Spinal cord (tissue), 10 donors: ENCODE results near the gene LMNB1. TPM values are rescaled to one million over a fixed set of nuclear protein-coding genes. Genes with fewer than 3 reads are reported as not detected.
A peak's percentile ranks its signal among the peaks of the same experiment; 100 is the strongest.
"Not testable (repeated sequence)": the region's sequence is repeated elsewhere in the genome, so short reads cannot be mapped to it uniquely, and the experiment has no call there.

Experiments used
- DNase-seq, 6 donors: peaks; one replicate each; pipeline versions ENCODE4 v3.0.0 to v3.0.0-alpha.2; 2013 to 2015; ENCODE audit warnings: low spot score in 6 of 6, low read depth in 4 of 6
- H3K27ac ChIP-seq: one replicate; pipeline ENCODE4 v1.5.1; 2013; ENCODE audit warnings: low read depth, low read length, control low read depth
- H3K27me3 ChIP-seq: one replicate; pipeline ENCODE4 v1.6.1; 2013; ENCODE audit warnings: low read length; ENCODE audit not compliant: control insufficient read depth, insufficient read depth
- H3K36me3 ChIP-seq: one replicate; pipeline ENCODE4 v1.6.1; 2013; ENCODE audit warnings: low read length; ENCODE audit not compliant: control insufficient read depth, insufficient read depth
- H3K4me1 ChIP-seq: one replicate; pipeline ENCODE4 v1.6.1; 2013; ENCODE audit warnings: low read length; ENCODE audit not compliant: control insufficient read depth, insufficient read depth
- H3K4me3 ChIP-seq: one replicate; pipeline ENCODE4 v1.5.1; 2013; ENCODE audit warnings: low read depth, low read length, control low read depth
- H3K9me3 ChIP-seq: one replicate; pipeline ENCODE4 v1.6.1; 2013; ENCODE audit warnings: low read length; ENCODE audit not compliant: control insufficient read depth, insufficient read depth
- WGBS: methylation state at CpG from one replicate; pipeline ENCODE4 v1.1.5; 2013; ENCODE audit warnings: missing lambda C conversion rate; ENCODE audit not compliant: insufficient coverage; 5-methylcytosine and 5-hydroxymethylcytosine counted together
- polyA plus RNA-seq, 2 donors: library from polyadenylated mRNA; unstranded; fragments of 120-200 nt; gene quantifications; one replicate each; pipeline ENCODE4 v1.2.1, GENCODE V29; 2013; ENCODE audit not compliant: insufficient read length in 2 of 2
- total RNA-seq, 2 donors: library from RNA; depleted of rRNA in 1 of 2; stranded (reverse); fragments of 120-200 nt in 1 of 2; fragments of >200 nt in 1 of 2; gene quantifications; one replicate each; pipeline versions ENCODE4 v1.2.3 to v1.2.4, GENCODE V29; 2013 to 2014
- donor health status: healthy.

LMNB1 gene
- total and polyA plus RNA-seq, 4 donors, result 38.6 to 63.6 (median 46.9) TPM

DNA sequence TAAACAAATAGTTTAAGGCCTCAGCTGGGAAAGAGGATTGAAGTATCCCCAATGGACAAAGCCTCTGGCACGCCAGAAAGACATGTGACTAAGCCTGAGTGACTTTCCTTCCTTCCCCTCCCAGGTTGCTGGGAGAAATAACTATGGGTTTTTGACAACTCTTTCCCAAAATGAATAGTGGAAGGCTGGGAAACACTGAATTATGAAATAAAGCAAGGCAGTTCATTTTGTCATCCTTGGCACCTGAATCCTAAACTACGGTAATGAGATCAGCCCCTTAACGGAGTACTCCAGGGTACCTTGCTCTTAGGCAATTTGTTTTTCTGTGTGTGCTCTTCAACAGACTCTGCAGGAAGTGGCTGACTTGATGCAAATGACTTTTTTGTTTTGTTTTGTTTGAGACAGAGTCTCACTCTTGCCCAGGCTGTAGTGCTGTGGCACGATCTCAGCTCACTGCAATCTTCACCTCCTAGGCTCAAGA lies 75.2 kb downstream of the LMNB1 start:
- Histone ChIP-seq H3K27ac (peak overlapping the region; percentile 47), H3K4me1 (peaks cover 36% of the 10 kb centered on the region), H3K36me3 (no peaks in the 10 kb centered on the region), H3K27me3 (no peaks in the 10 kb centered on the region), H3K9me3 (no peaks in the 10 kb centered on the region), H3K4me3 (no peak overlapping the region)
- peak in 1 of 6 donors; percentile 39 for DNase-seq
- 29% methylated on average over 3 of the region's 4 CpGs for WGBS

DNA sequence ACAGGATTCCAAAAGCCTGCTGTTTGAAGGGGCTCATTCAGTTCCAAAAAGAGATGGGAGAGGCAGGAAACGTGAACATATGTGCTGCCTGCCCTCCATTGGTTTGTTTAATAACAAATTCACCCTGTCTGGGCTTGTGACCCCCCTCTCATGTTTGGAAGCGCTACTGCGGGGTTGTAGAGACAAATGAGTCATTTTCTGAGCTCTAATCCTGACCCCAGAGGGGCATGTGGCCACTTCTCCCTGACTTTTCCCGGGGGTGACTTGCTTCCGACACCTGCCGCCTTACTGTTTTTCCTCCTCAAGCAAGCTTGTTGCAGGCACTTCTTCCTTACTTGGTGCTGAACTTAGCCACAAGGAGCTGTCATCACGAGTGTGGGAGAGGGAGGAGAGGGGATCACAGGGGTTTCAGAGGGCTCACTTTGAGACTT lies 75.9 kb downstream of the LMNB1 start:
- Histone ChIP-seq H3K4me3 (no peak overlapping the region), H3K4me1 (peaks cover 41% of the 10 kb centered on the region), H3K27ac (no peak overlapping the region), H3K9me3 (no peaks in the 10 kb centered on the region), H3K27me3 (no peaks in the 10 kb centered on the region), H3K36me3 (no peaks in the 10 kb centered on the region)
- peak in 1 of 6 donors; percentile 11 for DNase-seq
- WGBS, result 54% methylated on average over 3 of the region's 7 CpGs

DNA sequence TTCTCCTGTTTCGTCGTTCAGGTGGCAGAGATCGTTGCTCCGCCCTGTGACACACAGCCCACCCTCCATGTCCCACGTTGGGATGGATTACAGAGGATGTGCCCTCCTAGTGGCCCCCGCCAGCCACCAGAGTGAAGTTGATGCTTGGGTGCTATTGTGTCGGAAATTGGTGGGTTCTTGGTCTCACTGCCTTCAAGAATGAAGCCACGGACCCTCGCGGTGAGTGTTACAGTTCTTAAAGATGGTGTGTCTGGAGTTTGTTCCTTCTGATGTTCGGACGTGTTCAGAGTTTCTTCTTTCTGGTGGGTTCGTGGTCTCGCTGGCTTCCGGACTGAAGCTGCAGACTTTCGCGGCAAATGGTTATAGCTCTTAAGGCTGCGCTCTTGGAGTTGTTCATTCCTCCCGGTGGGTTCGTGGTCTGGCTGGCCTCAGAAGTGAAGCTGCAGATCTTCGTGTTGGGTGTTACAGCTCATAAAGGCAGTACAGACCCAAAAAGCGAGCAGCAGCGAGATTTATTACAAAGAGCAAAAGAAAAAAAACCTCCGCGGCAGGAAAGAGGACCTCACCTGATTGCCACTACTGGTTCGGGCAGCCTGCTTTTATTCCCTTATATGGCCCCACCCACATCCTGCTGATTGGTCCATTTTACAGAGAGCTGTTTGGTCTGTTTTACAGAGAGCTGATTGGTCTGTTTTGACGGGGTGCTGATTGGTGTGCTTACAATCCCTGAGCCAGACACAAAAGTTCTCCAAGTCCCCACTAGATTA lies 76.8 kb downstream of the LMNB1 start:
- peaks cover 43% of the 10 kb centered on the region for H3K4me1 ChIP-seq
- not testable (repeated sequence) for H3K36me3 ChIP-seq, H3K4me3 ChIP-seq, H3K27me3 ChIP-seq, DNase-seq, H3K9me3 ChIP-seq, H3K27ac ChIP-seq
- WGBS, result 93% methylated on average over 27 of the region's 27 CpGs

GRCh38 chr5:126854526-126855110 lies 77.7 kb downstream of the LMNB1 start:
- Histone ChIP-seq H3K4me1 (peaks cover 43% of the 10 kb centered on the region), H3K36me3 (no peaks in the 10 kb centered on the region), H3K4me3 (no peak overlapping the region), H3K27me3 (no peaks in the 10 kb centered on the region), H3K9me3 (no peaks in the 10 kb centered on the region), H3K27ac (no peak overlapping the region)
- WGBS, result 98% methylated on average over 22 of the region's 35 CpGs
- DNase-seq, result no peak

DNA sequence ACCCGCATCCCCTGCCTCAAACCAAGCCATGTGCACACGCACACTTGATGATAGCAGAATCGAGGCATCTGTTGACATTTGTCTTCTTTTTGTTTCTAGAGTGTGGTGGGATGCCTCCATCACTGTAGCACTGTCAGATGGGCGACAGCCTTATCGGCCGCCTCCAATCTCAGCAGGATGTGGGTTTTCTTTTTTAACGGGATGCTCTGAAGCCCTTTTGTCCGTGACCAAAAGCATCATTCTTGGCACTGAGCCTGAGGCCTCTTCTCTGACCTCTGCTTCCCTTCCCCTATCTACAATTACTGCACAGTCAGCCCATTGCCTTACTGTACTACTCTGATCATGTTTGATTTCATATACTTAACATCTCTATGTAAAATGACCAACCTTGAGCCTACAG lies 78.3 kb downstream of the LMNB1 start:
- no peaks in the 10 kb centered on the region for H3K36me3 ChIP-seq
- H3K9me3 ChIP-seq, result no peaks in the 10 kb centered on the region
- WGBS, result 39% methylated on average over 3 of the region's 8 CpGs
- DNase-seq, result peak in 1 of 6 donors; percentile 24
- H3K27me3 ChIP-seq, result no peaks in the 10 kb centered on the region
- H3K27ac ChIP-seq, result no peak overlapping the region
- H3K4me3 ChIP-seq, result no peak overlapping the region
- peaks cover 43% of the 10 kb centered on the region for H3K4me1 ChIP-seq

- Histone ChIP-seq H3K27ac (peak overlapping the region; percentile 65), H3K27me3 (no peaks in the 10 kb centered on the region), H3K4me3 (no peak overlapping the region), H3K36me3 (no peaks in the 10 kb centered on the region), H3K9me3 (no peaks in the 10 kb centered on the region), H3K4me1 (peaks cover 28% of the 10 kb centered on the region)
- 46% methylated on average over 5 of the region's 13 CpGs for whole genome bisulfite sequencing
- peak in 2 of 6 donors; percentile 80 to 82 for DNase-seq
Observed at GRCh38 chr5:126857472-126858410, 80.8 kb downstream of the LMNB1 start.

GRCh38 chr5:126858441-126858840 lies 81.5 kb downstream of the LMNB1 start:
- Histone ChIP-seq H3K4me1 (peaks cover 24% of the 10 kb centered on the region), H3K27ac (peak overlapping the region; percentile 65), H3K4me3 (no peak overlapping the region), H3K9me3 (no peaks in the 10 kb centered on the region), H3K27me3 (no peaks in the 10 kb centered on the region), H3K36me3 (no peaks in the 10 kb centered on the region)
- no peak for DNase-seq
- 93% methylated on average over 3 of the region's 11 CpGs for WGBS

DNA sequence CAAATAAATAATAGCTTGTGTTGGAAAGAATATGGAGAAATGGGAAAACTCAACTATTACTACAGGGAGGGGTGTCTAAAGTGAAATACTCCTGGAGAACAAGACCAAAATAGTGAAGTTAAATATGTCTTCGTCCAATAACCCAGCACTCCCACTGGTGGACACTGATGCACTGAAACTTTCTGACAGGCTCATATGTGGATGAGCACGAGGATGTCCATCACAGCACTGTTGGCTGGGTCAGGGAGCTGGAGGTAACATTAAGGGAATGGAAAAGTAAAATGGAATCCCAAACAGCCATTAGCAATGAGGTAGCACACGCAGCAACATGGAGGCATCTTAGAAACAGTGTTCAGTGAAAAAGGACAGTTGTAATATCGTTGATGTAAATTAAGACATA lies 86.5 kb downstream of the LMNB1 start:
- no peaks in the 10 kb centered on the region for H3K27me3 ChIP-seq
- no peak for DNase-seq
- WGBS, result 86% methylated on average over 1 of the region's 4 CpGs
- H3K9me3 ChIP-seq, result no peaks in the 10 kb centered on the region
- H3K36me3 ChIP-seq, result no peaks in the 10 kb centered on the region
- peaks cover 8% of the 10 kb centered on the region for H3K4me1 ChIP-seq
- no peak overlapping the region for H3K27ac ChIP-seq
- no peak overlapping the region for H3K4me3 ChIP-seq

- H3K36me3 ChIP-seq, result no peaks in the 10 kb centered on the region
- no peak overlapping the region for H3K4me3 ChIP-seq
- H3K27ac ChIP-seq, result no peak overlapping the region
- H3K27me3 ChIP-seq, result no peaks in the 10 kb centered on the region
- DNase-seq, result no peak
- H3K9me3 ChIP-seq, result no peaks in the 10 kb centered on the region
- WGBS, result 88% methylated on average over 21 of the region's 22 CpGs
- peaks cover 12% of the 10 kb centered on the region for H3K4me1 ChIP-seq
Observed at GRCh38 chr5:126864042-126864688, 87.2 kb downstream of the LMNB1 start.
